ENCODE measurements around the gene IFI35.

DNA sequence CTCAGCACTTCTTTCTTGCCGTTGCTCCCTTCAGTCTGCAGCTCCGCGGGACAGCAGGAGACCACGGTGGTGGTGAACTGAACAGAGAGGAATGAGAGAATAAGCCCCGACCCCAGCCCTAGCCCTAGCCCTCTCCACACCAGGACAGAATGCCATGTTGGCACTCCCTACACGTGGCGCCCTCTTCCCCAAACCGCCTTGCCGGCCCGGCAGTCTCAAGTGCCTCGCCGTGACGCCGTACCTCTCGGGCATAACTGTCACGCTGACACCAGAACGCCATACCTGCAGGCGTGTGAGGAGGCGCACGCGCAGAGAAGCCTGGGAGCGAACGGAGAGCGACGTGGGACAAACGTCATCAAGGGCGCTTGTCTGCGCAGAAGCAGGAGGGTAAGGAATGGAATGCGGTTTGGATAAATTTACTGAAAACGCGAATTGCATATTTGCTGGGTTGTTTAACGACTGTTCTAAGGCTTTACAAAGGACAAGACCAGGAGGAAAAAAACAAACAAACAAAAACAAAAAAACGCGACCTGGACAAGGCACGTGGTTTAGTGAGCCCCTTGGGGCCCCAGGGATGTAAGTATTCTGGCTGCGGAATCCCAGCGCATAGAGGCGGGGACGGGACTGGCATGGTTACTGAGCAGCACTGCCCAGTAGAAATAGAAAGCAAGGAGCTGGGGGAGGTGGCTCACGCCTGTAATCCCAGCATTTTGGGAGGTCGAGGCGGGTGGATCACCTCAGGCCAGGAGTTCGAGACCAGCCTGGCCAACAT lies 42.2 kb upstream of the IFI35 start, which contains the start of gene AARSD1:
- TF ChIP-seq, protein P1, sequence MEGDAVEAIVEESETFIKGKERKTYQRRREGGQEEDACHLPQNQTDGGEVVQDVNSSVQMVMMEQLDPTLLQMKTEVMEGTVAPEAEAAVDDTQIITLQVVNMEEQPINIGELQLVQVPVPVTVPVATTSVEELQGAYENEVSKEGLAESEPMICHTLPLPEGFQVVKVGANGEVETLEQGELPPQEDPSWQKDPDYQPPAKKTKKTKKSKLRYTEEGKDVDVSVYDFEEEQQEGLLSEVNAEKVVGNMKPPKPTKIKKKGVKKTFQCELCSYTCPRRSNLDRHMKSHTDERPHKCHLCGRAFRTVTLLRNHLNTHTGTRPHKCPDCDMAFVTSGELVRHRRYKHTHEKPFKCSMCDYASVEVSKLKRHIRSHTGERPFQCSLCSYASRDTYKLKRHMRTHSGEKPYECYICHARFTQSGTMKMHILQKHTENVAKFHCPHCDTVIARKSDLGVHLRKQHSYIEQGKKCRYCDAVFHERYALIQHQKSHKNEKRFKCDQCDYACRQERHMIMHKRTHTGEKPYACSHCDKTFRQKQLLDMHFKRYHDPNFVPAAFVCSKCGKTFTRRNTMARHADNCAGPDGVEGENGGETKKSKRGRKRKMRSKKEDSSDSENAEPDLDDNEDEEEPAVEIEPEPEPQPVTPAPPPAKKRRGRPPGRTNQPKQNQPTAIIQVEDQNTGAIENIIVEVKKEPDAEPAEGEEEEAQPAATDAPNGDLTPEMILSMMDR (IDR thresholded peaks at IDR 0.05) = no peak
- TF ChIP-seq FOSL2 (IDR thresholded peaks at IDR 0.05) (no peak), FOSL2 (CRISPR knock-in tag; IDR thresholded peaks at IDR 0.05) (peak; percentile 26), POLR2A (IDR thresholded peaks at IDR 0.05; ENCODE audit: low read length) (peak; percentile 97), RAD21 (conservative IDR thresholded peaks at IDR 0.05 in 1 of 2, IDR thresholded peaks at IDR 0.05 in 1 of 2) (0 out of 5 replicates have a peak, but pooled peaks of 1 of the 2 experiments have one; percentile 5), SMC3 (IDR thresholded peaks at IDR 0.05) (peak; percentile 12; the same call in 1 of the 3 replicates), JUN (IDR thresholded peaks at IDR 0.05) (peak; percentile 63 to 82; a peak in 2 of 5 replicates), TFCP2L1 (CRISPR knock-in tag; IDR thresholded peaks at IDR 0.05) (no peak), HOXB5 (CRISPR knock-in tag; IDR thresholded peaks at IDR 0.05) (no peak), CHD2 (IDR thresholded peaks at IDR 0.05; ENCODE audit: low read length, partially characterized antibody) (no peak), EHMT2 (IDR thresholded peaks at IDR 0.05; ENCODE audit: low read depth) (no peak)
- TF ChIP-seq, protein P2, sequence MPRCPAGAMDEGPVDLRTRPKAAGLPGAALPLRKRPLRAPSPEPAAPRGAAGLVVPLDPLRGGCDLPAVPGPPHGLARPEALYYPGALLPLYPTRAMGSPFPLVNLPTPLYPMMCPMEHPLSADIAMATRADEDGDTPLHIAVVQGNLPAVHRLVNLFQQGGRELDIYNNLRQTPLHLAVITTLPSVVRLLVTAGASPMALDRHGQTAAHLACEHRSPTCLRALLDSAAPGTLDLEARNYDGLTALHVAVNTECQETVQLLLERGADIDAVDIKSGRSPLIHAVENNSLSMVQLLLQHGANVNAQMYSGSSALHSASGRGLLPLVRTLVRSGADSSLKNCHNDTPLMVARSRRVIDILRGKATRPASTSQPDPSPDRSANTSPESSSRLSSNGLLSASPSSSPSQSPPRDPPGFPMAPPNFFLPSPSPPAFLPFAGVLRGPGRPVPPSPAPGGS (IDR thresholded peaks at IDR 0.05) = peak; percentile 80; the same call in 1 of the 3 replicates
- TF ChIP-seq, protein P3, sequence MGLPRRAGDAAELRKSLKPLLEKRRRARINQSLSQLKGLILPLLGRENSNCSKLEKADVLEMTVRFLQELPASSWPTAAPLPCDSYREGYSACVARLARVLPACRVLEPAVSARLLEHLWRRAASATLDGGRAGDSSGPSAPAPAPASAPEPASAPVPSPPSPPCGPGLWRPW (IDR thresholded peaks at IDR 0.05) = no peak
- TF ChIP-seq, protein P4, sequence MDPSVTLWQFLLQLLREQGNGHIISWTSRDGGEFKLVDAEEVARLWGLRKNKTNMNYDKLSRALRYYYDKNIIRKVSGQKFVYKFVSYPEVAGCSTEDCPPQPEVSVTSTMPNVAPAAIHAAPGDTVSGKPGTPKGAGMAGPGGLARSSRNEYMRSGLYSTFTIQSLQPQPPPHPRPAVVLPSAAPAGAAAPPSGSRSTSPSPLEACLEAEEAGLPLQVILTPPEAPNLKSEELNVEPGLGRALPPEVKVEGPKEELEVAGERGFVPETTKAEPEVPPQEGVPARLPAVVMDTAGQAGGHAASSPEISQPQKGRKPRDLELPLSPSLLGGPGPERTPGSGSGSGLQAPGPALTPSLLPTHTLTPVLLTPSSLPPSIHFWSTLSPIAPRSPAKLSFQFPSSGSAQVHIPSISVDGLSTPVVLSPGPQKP (IDR thresholded peaks at IDR 0.05; ENCODE audit: low read depth, low read length) = no peak
- TF ChIP-seq, protein P5, sequence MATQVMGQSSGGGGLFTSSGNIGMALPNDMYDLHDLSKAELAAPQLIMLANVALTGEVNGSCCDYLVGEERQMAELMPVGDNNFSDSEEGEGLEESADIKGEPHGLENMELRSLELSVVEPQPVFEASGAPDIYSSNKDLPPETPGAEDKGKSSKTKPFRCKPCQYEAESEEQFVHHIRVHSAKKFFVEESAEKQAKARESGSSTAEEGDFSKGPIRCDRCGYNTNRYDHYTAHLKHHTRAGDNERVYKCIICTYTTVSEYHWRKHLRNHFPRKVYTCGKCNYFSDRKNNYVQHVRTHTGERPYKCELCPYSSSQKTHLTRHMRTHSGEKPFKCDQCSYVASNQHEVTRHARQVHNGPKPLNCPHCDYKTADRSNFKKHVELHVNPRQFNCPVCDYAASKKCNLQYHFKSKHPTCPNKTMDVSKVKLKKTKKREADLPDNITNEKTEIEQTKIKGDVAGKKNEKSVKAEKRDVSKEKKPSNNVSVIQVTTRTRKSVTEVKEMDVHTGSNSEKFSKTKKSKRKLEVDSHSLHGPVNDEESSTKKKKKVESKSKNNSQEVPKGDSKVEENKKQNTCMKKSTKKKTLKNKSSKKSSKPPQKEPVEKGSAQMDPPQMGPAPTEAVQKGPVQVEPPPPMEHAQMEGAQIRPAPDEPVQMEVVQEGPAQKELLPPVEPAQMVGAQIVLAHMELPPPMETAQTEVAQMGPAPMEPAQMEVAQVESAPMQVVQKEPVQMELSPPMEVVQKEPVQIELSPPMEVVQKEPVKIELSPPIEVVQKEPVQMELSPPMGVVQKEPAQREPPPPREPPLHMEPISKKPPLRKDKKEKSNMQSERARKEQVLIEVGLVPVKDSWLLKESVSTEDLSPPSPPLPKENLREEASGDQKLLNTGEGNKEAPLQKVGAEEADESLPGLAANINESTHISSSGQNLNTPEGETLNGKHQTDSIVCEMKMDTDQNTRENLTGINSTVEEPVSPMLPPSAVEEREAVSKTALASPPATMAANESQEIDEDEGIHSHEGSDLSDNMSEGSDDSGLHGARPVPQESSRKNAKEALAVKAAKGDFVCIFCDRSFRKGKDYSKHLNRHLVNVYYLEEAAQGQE (IDR thresholded peaks at IDR 0.05) = peak; percentile 30; the same call in 1 of the 2 replicates
